ENCODE results near the gene RARS1.

RARS1 gene

GRCh38 chr5:168568738-168569137 lies 82.5 kb downstream of the RARS1 start (continued):
- no peak for TF ChIP-seq POU6F1 (CRISPR knock-in tag; IDR thresholded peaks at IDR 0.05; ENCODE audit: borderline replicate concordance, low read depth)

All from SK-N-SH treated with all-trans-retinoic acid at 6 μM for 48 hours (cell line).